Measurements from ENCODE around the gene C12orf75. TPM values are rescaled to one million over a fixed set of nuclear protein-coding genes. Genes with fewer than 3 reads are reported as not detected.

C12orf75 gene
- total RNA-seq, 1 experiment from 2014 or later, result 1.3 TPM

GRCh38 chr12:105348142-105348541 lies 17.7 kb downstream of the C12orf75 start:
- intact Hi-C loops (cut with micrococcal nuclease; ENCODE audit: unreplicated experiment), result no loop called here
- no peaks in the 10 kb centered on the region for H3K79me2 ChIP-seq (ENCODE audit: low read depth)

DNA sequence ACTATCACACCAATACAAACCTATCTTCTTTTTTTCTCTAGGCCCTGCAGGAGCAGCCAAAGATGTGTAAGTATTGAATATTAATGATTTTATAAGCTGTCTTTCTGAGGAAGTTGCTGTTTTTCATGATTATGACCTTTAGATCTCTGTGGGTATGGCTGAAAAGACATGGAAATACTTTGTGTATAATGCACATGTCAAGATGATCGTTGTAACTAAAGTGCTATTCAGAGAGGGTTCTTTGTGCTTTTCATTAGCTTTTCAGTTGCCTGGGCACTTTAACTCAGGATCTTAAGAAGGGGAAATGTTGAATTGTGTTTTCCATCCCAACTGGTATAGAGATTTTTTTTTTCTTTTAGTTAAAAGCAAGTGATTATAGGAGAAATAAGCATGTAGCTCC lies 18.1 kb downstream of the C12orf75 start:
- H3K4me3 ChIP-seq, result no peak overlapping the region
- no peak overlapping the region for H2AFZ ChIP-seq
- H3K4me1 ChIP-seq (replicated peaks; ENCODE audit: insufficient read depth), result no peaks in the 10 kb centered on the region
- no peaks in the 10 kb centered on the region for H3K9me3 ChIP-seq (ENCODE audit: insufficient read depth, low read depth)
- no peaks in the 10 kb centered on the region for H3F3A ChIP-seq (ENCODE audit: insufficient read depth, low read depth)
- POLR2A ChIA-PET (ENCODE audit: unreplicated experiment), result no interaction called here
- BruUV-seq (replicated peaks), result no TSS peak
- H3K27me3 ChIP-seq (ENCODE audit: insufficient read depth, low read depth), result 0 out of 2 replicates have a peak, but pooled peaks cover 3% of the 10 kb centered on the region
- no peaks in the 10 kb centered on the region for H3K36me3 ChIP-seq (ENCODE audit: low read depth)
- CTCF ChIA-PET, result no interaction called here
- H3K4me2 ChIP-seq, result no peak overlapping the region
- no peak overlapping the region for H3K27ac ChIP-seq
- DNase-seq, result no peak
- no peaks in the 10 kb centered on the region for H3K79me2 ChIP-seq (ENCODE audit: low read depth)
- intact Hi-C loops (cut with micrococcal nuclease; ENCODE audit: unreplicated experiment), result no loop called here
- H3K9me2 ChIP-seq (ENCODE audit: insufficient read depth), result no peaks in the 10 kb centered on the region
- TF ChIP-seq EZH2 (IDR thresholded peaks at IDR 0.05; ENCODE audit: low read depth), result no peak
- TF ChIP-seq CTCF (conservative IDR thresholded peaks at IDR 0.05), result no peak
- H4K20me1 ChIP-seq (ENCODE audit: insufficient read depth), result no peaks in the 10 kb centered on the region

More at GRCh38 chr12:105348142-105348541, 17.7 kb downstream of the C12orf75 start:
- H3K4me3 ChIP-seq, result no peak overlapping the region
- no peaks in the 10 kb centered on the region for H3K9me2 ChIP-seq (ENCODE audit: insufficient read depth)
- H2AFZ ChIP-seq, result no peak overlapping the region
- no peaks in the 10 kb centered on the region for H3F3A ChIP-seq (ENCODE audit: insufficient read depth, low read depth)
- no peak overlapping the region for H3K27ac ChIP-seq
- ChIA-PET POLR2A (ENCODE audit: unreplicated experiment) (no interaction called here), CTCF (no interaction called here)
- TF ChIP-seq CTCF (conservative IDR thresholded peaks at IDR 0.05) (no peak), EZH2 (IDR thresholded peaks at IDR 0.05; ENCODE audit: low read depth) (no peak)
- no peak for DNase-seq
- no peaks in the 10 kb centered on the region for H4K20me1 ChIP-seq (ENCODE audit: insufficient read depth)
- no TSS peak for BruUV-seq (replicated peaks)
- H3K4me2 ChIP-seq, result no peak overlapping the region
- no peaks in the 10 kb centered on the region for H3K4me1 ChIP-seq (replicated peaks; ENCODE audit: insufficient read depth)
- 0 out of 2 replicates have a peak, but pooled peaks cover 2% of the 10 kb centered on the region for H3K27me3 ChIP-seq (ENCODE audit: insufficient read depth, low read depth)
- H3K9me3 ChIP-seq (ENCODE audit: insufficient read depth, low read depth), result no peaks in the 10 kb centered on the region
- no peaks in the 10 kb centered on the region for H3K36me3 ChIP-seq (ENCODE audit: low read depth)

GRCh38 chr12:105349138-105349537 lies 18.6 kb downstream of the C12orf75 start:
- no peak overlapping the region for H2AFZ ChIP-seq
- H3K9me3 ChIP-seq (ENCODE audit: insufficient read depth, low read depth), result no peaks in the 10 kb centered on the region
- TF ChIP-seq CTCF (conservative IDR thresholded peaks at IDR 0.05) (no peak), EZH2 (IDR thresholded peaks at IDR 0.05; ENCODE audit: low read depth) (no peak)
- H3K4me2 ChIP-seq, result no peak overlapping the region
- no peaks in the 10 kb centered on the region for H4K20me1 ChIP-seq (ENCODE audit: insufficient read depth)
- ChIA-PET POLR2A (ENCODE audit: unreplicated experiment) (no interaction called here), CTCF (no interaction called here)
- BruUV-seq (replicated peaks), result no TSS peak
- H3K27ac ChIP-seq, result no peak overlapping the region
- H3K36me3 ChIP-seq (ENCODE audit: low read depth), result no peaks in the 10 kb centered on the region
- no peak for DNase-seq
- H3K79me2 ChIP-seq (ENCODE audit: low read depth), result no peaks in the 10 kb centered on the region
- intact Hi-C loops (cut with micrococcal nuclease; ENCODE audit: unreplicated experiment), result no loop called here
- no peaks in the 10 kb centered on the region for H3K9me2 ChIP-seq (ENCODE audit: insufficient read depth)
- H3K27me3 ChIP-seq (ENCODE audit: insufficient read depth, low read depth), result 0 out of 2 replicates have a peak, but pooled peaks cover 3% of the 10 kb centered on the region
- H3F3A ChIP-seq (ENCODE audit: insufficient read depth, low read depth), result no peaks in the 10 kb centered on the region
- no peaks in the 10 kb centered on the region for H3K4me1 ChIP-seq (replicated peaks; ENCODE audit: insufficient read depth)
- H3K4me3 ChIP-seq, result no peak overlapping the region
